ENCODE data around the gene IP6K2. TPM values are rescaled to one million over a fixed set of nuclear protein-coding genes. Genes with fewer than 3 reads are reported as not detected.

IP6K2 gene
- total and polyA plus RNA-seq, 2 of the 13 experiments (the other 11 are each of a cell fraction or from before 2014, with no cell fraction given): 85.5 to 112 TPM

GRCh38 chr3:48739955-48740823, 23.2 kb upstream of the IP6K2 start (continued):
- TF ChIP-seq KDM5B (CRISPR knock-in tag; IDR thresholded peaks at IDR 0.05; ENCODE audit: borderline replicate concordance) (peak; percentile 78; the same call in 1 of the 2 replicates), ZBTB43 (CRISPR knock-in tag; conservative IDR thresholded peaks at IDR 0.05) (no peak; the same call in 1 of the 2 replicates), RNF219 (CRISPR knock-in tag; IDR thresholded peaks at IDR 0.05) (no peak), ZNF878 (CRISPR knock-in tag; IDR thresholded peaks at IDR 0.05) (no peak), ETS1 (CRISPR knock-in tag; IDR thresholded peaks at IDR 0.05) (no peak), ZHX1 (CRISPR knock-in tag; IDR thresholded peaks at IDR 0.05; ENCODE audit: low read depth) (0 out of 2 replicates have a peak, but pooled peaks have one; percentile 64), EP300 (IDR thresholded peaks at IDR 0.05; ENCODE audit: low read depth in 2 of 2, low read length in 2 of 2) (no peak), EP300 (CRISPR knock-in tag; IDR thresholded peaks at IDR 0.05; ENCODE audit: borderline replicate concordance) (no peak), ZBTB2 (CRISPR knock-in tag; IDR thresholded peaks at IDR 0.05; ENCODE audit: low read depth) (no peak), ZNF709 (CRISPR knock-in tag; IDR thresholded peaks at IDR 0.05) (peak; percentile 14; the same call in 1 of the 2 replicates), SOX5 (CRISPR knock-in tag; IDR thresholded peaks at IDR 0.05; ENCODE audit: borderline replicate concordance) (no peak), ZBTB4 (CRISPR knock-in tag; IDR thresholded peaks at IDR 0.05; ENCODE audit: borderline replicate concordance) (peak; percentile 76), ZNF792 (CRISPR knock-in tag; IDR thresholded peaks at IDR 0.05) (0 out of 2 replicates have a peak, but pooled peaks have one; percentile 11), KAT8 (CRISPR knock-in tag; IDR thresholded peaks at IDR 0.05) (peak; percentile 71), ZNF460 (CRISPR knock-in tag; IDR thresholded peaks at IDR 0.05; ENCODE audit: borderline replicate concordance) (0 out of 2 replicates have a peak, but pooled peaks have one; percentile 16)

Measured in HepG2 (cell line).